ENCODE measurements around the gene GPR83.
"Not testable (repeated sequence)": the region's sequence is repeated elsewhere in the genome, so short reads cannot be mapped to it uniquely, and the experiment has no call there.

Gene GPR83

DNA sequence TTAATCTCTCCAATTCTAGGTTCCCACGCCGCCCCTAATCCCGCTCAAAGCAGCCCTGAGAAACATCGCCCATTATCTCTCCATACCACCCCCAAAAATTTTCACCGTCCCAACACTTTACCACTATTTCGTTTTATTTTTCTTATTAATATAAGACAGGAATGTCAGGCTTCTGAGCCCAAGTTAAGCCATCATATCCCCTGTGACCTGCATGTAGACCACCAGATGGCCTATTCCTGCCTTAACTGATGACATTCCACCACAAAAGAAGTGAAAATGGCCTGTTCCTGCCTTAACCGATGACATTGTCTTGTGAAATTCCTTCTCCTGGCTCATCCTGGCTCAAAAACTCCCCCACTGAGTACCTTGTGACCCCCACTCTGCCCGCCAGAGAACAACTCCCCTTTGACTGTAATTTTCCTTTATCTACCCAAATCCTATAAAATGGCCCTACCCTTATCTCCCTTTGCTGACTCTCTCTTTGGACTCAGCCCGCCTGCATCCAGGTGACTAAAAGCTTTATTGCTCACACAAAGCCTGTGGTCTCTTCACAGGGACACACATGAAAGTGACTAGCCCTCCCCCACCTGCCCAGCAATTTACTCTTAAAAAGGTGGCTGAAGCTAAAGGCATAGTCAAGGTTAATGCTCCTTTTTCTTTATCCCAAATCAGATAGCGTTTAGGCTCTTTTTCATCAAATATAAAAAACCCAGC lies 50.2 kb downstream of the GPR83 start:
- not testable (repeated sequence) for DNase-seq

DNA sequence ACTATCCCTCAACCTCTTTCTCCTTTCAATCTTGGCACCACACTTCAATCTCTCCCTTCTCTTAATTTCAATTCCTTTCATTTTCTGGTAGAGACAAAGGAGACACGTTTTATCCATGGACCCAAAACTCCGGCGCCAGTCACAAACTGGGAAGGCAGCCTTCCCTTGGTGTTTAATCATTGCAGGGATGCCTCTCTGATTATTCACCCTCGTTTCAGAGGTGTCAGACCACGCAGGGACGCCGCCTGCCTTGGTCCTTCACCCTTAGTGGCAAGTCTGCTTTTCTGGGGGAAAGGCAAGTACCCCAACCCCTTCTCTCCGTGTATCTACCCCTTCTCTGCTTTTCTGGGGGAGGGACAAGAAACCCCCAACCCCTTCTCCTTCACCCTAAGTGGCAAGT lies 54.9 kb downstream of the GPR83 start:
- DNase-seq = not testable (repeated sequence)

DNA sequence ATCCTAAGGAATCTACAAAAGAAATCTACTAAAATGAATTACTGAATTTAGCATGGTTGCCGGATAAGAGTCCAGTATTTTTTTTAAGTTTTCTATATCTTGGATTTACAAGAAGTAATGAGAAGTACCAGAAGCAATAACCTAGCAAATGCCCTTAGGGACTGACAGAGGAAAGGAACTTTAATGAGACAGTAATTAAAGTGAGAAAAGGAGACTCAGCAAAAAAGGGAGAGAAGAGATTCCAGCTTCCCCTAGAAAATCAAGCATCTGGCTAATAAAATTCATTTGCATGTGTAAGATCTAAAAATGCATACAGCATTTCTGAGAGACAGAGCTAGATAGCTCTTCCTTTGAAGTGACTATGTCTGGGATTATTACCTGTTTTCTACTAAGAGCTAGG lies 57.7 kb downstream of the GPR83 start:
- no peak for DNase-seq

DNA sequence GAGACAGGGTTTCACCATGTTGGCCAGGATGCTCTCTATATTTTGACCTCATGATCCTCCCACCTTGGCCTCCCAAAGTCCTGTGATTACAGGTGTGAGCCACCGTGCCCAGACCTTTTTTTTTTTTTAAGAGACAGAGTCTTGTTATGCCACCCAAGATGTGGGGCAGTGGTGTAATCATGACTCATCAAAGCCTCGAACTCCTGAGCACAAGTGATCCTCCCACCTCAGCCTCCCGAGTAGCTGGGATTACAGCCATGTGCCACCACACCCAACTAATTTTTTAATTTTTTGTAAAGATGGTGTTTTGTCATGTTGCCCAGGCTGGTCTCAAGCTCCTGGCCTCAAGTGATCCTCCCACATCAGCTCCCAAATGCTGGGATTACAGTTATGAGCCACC lies 59.0 kb downstream of the GPR83 start:
- DNase-seq = no peak

DNA sequence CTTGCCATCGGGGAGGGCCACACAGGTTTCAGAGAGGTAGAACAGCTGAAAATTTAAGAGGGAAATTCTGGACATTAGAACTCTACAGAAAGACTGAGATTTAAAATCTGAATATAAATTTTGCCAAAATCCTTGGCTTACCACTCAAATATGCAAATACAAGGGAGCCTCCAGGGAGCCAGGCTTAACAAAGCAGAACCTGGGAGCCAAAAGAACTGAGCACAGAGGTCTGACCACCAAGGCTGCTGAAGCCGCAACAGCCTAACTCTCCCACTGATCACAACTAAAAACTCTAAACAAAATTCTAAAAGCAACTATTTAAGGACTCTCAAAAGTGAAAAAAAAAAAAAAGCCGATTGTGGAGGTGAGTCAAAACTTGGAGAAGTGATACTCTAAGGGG lies 62.6 kb downstream of the GPR83 start:
- DNase-seq = no peak

DNA sequence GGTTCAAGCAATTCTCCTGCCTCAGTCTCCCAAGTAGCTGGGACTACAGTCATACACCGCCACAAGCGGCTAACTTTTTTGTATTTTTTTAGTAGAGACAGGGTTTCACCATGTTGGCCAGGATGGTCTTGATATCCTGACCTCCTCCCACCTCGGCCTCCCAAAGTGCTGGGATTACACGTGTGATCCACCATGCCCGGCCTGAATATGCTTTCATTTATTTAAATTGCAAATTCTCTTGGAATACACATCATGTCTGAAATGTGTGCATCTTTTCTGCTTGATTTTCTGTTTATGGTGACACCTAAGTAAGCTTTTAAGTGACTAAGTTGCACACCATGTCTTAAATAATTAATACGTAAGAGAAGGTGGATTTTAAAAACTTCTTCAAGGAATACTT lies 65.2 kb downstream of the GPR83 start:
- no peak for DNase-seq

DNA sequence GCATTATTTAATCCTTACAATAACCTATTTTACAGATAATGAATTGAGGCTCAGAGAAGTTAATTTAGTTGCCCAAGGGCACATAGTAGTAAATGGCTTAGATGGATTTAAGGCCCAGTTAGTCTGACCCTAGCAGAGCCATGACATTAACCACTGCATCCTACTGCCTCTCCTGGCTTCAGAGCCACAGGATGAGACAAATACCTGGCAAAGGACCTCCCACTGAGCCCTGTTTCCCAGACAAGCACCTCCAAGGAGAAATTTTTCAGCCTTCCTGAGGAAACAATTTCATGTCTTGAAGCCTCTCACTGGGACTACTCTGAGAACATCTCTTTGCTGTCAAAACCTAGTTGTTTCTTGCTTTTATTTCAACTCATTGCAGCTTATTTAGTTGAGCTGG lies 68.4 kb downstream of the GPR83 start:
- DNase-seq = no peak

DNA sequence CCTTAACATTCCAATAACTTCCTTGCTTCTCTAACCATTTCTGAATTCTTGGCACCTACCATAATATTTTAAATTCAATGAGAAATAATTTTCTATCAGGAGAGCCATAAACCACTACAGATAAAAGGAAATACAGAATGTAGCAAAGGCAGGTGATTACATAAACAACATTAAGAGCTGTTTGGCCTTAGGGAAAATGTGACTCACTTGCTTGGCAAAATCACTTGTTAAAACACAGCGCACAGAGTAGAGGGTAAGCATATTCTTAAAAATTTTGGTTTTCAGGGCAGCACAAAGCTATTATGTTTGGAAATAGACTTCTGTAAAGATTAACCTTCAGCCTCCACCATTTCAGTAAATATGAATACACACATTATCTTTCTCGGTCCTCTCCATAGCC lies 70.4 kb downstream of the GPR83 start:
- no peak for DNase-seq

DNA sequence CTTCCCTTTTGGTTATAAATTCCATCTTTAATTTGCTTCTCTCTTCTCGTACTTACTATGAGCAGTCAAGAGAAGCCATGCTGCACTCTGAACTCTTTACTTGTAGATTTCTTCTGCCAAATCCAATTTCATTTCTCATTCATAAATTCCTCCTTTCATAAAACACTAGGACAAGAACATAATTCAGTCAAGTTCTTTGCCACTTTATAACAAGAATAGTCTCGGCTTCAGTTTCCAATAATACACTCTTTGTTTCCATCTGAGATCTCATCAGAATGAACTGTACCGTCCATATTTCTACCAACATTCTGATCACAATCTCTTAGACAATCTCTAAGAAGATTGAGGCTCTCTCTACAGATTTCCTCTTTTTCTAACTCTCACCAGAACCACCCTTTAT lies 71.7 kb downstream of the GPR83 start:
- DNase-seq = no peak

DNA sequence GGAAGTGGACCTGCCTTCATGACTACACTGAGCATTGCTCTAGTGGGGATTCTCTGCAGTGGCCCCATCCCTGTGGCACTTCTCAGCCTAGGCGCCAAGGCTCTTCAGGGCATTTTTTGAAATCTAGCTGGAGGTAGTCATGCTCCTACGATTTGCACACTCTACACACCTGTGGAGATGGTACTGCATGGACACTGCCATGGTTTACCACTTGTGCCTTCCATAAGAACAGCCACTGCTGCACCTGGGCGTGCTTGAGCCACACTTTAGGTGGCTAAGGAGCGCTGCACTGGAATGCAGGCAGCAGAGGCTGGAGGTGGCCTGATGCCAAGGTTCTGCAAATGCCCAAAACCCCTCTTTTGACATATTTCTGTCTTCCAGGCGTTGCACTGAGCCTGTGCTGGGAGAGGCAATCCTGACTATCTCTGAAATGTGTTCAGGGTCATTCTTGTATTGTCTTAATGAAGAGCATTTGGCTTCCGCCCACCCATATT lies 72.6 kb downstream of the GPR83 start:
- no peak for DNase-seq
